GM18867 (cell line): Measurements from ENCODE around the gene DNAJB2.

Source experiments
- ATAC-seq: cut with Tn5 transposase; IDR thresholded peaks from one replicate; pipeline ENCODE4 v1.9.1; 2021; ENCODE audit warnings: mild to moderate bottlenecking, moderate library complexity; ENCODE audit not compliant: unreplicated experiment

The DNAJB2 gene

DNA sequence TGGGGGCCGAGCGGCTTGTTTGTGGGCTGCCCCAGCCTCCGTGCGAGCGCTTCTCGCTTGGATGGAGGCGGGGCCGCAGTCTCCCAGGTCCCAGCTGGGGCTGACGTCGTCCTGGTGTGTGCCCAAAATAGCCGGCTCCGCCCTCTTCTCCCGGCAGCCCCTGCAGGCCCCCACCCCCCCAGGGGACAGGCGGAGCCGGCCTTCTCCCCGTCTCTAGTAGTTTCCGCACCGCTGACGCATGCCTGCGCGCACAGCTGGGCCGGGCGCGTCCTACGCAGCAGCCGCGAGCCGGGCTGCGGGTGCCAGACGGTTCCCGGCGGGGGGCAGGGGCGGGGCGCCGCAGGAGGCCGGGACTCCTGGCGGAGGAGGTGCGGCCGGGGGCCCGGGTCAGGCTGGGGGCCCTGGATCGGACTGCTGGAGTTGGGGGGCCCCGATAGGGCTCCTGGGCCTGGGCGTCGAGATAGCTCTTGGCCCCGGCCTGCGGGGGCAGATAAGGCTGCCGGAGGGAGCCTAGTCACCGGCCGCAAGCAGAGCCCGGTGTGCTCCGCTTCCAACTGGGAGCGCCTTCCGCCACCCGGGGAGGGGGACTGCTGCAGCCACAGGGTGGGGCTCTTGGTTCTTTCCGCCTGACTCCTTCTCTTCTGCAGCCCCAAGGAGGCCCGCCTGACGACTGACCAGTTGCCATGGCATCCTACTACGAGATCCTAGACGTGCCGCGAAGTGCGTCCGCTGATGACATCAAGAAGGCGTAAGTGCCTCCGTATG lies at the start of gene DNAJB2:
Gene DNAJB2 (plus strand): TSS at position 216 of the 765 bp plus-strand sequence. CDS start 468 bp downstream, at position 684.
- peak; percentile 84 for ATAC-seq

DNA sequence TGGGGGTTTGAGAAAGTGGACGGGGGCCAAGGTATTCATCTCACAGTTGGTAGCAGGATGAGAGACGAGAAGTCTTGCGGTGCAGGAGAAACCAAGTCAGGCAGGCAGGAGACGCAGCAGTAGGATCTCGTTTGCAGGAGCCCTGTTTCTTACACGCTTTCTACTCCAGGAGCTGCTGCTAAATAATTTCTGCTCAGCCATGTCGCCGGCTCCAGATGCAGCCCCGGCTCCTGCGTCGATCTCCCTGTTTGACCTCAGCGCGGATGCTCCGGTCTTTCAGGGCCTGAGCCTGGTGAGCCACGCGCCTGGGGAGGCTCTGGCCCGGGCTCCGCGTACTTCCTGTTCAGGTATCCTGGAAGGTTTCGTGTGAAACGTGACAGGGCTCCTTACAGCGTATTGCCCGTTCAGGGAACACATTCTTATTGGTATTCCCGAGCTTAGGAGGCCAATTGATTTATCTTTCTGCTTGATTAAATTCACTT lies 49.1 kb upstream of the DNAJB2 start:
- no peak for ATAC-seq

DNA sequence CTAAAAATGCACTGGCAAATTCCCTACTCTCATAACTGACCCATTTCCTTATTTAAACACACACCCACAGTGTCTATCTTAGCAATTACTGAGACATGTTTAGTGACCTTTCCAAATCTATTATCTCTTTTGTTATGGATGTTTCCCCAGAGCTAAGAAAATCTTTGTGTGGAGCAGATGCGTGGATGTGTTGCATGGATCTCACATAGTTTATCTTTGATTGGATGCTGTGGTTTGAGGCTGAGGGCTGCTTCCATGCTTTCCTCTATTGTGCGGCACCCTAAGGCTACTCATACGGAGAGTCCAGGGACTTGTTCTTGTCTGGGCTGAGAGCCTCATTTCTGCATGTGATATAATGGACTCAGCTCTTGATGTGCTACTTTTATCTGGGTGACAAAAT lies 44.8 kb upstream of the DNAJB2 start:
- no peak for ATAC-seq

DNA sequence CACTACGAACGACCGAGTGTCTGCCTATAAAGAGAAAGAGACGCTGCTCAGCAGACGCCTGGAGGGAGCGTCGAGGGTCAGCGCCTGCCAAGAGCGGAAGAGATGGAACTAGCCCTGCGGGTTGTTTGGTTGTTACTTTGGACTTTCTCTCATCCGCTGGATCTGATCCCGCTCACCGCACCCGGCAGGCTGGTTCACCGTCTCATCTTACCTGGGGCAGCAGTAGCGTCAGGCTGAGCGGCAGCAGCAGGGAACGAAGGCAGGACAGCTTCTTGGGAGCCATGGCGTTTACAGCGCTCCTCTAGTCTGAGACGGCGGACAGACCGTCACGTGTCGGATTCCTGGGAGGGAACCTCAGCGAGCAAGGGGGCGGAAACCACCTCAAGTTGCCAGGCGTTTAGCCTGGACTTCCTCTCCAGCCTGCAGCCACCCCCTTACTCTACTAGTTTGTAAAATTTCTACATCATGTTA lies 35.8 kb upstream of the DNAJB2 start:
- no peak for ATAC-seq

DNA sequence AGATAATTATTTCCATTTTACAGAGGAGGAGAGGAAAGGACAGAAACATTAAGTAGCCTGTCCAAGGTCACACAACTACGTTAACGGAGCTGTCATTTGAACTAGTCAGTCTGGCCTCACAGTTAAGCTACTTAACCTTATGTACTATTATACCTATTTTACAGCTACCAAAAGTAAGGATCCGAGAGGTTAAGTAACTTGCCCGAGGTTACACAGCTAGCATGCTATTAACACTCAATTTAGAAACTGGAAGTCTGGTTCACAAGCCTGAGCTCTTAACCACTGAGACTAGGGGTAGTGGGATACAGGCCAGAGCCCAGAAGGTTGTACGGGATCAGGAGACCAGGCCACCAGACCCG lies 34.4 kb upstream of the DNAJB2 start:
- ATAC-seq: no peak

DNA sequence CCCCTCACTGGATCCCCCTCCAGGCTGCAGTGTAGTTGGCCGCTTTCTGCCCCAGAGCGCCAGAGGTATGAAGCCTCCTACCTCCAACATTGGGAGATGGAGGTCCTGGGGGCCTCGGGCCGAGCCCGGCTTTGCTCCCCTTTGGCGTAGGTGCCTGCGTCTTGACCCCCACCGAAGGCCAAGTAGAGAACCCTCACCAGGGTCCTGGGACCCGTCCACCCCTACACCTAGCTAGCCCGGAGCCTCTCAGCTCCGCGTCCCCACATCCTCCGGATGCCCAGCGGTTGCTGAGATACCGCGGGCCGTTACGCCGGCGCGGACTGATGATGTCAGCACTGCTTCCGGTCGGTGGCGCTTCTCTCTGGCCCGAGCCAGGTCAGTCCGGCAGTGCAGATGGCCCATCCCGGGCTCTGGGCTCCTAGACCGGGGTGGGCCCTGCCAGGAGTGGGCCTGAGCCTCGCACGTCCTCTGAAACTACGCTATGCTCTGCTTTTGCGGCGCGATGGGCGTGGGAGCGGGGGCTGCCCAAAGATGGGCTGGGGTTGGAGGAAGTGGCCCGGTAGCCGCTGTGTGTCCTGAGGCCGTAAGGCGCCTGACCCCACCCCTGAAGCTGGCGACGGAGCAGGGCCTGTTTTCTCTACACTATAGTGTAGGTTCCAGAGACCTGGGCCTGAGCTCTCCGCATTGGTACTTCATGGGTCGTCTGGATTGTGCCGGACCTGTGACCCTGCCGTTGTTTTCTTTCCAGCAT lies 33.8 kb upstream of the DNAJB2 start, which contains the start of the genes GLB1L and STK16:
Gene GLB1L (minus strand): TSS at position 297 of the 751 bp plus-strand sequence. CDS start 1,871 bp downstream, outside the sequence.
Gene STK16 (plus strand): TSS at position 332 of the 751 bp plus-strand sequence. CDS start 521 bp downstream, outside the sequence.
- ATAC-seq: peak; percentile 81

DNA sequence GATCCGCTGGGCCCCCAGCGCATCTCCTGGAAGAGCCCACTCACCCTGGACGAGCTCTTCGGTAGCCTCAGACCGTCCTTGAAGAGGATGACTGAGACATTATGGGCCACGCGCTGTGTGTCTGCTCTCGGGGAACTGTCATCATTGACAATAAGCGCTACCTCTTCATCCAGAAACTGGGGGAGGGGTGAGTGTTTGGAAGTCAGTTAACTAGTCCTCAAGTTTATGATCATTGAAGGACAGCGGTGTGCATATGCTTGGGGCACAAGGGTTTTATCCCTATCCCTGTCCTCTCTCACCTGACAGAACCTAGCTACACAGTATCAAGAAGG lies 33.3 kb upstream of the DNAJB2 start:
- ATAC-seq: no peak

DNA sequence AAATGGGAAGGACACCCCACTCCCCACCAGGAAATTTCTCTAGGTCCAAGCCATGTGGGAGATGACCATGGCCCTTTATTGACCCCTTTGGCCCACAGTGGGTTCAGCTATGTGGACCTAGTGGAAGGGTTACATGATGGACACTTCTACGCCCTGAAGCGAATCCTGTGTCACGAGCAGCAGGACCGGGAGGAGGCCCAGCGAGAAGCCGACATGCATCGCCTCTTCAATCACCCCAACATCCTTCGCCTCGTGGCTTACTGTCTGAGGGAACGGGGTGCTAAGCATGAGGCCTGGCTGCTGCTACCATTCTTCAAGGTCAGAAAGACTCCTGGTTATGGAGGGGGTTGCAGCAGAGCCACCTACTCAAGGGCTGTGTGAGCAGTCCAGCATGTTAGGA lies 32.6 kb upstream of the DNAJB2 start:
- no peak for ATAC-seq

DNA sequence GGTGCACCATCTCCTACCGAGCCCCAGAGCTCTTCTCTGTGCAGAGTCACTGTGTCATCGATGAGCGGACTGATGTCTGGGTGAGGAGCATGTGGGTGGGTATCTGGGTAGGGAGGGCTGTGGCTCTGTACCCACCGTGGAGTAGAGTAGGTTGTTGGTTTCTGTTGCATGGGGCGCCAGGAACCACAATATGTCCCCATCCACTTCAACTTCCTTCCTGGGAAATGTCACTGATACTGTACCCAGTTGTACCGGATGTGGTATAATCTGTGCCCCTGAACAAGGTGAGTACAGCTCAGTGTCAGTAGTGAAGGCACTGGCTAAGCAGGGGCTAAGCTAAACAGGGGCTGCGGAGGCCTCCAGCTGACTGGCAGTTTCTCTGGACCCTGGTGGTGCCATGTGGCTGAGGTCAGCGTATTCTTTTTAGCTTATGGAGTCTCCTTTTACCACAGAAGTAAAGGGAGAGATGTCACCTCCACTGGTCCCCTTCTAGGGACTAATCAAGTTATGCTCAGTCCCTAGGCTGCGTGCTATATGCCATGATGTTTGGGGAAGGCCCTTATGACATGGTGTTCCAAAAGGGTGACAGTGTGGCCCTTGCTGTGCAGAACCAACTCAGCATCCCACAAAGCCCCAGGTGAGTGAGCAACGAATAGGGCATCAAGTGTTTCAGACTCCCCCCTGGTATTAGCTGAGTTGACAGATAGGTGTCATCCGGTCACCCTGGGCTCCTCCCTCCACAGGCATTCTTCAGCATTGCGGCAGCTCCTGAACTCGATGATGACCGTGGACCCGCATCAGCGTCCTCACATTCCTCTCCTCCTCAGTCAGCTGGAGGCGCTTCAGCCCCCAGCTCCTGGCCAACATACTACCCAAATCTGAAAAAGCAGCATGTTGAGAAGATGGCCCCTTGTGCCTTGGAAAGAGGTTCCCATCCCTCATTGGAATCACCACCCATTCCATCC lies 31.2 kb upstream of the DNAJB2 start:
- no peak for ATAC-seq

DNA sequence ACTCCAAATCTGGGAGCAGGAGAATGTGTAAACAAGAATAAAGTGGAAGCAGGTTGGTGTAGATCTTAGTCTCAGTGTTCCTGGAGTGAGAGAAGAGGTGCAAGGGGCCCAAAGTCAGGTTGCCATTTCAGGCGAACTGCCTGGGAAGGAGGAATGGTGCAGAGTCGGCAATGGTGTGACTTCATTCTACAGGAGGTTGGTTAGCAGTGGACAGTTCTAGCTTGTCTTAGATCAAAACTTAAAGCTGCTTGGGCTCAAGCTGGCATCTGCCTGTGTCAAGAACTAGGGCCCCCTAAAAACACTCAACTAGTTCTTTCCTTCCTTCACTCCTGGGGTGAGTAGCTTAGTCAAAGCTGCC lies 30.3 kb upstream of the DNAJB2 start:
- ATAC-seq: no peak

DNA sequence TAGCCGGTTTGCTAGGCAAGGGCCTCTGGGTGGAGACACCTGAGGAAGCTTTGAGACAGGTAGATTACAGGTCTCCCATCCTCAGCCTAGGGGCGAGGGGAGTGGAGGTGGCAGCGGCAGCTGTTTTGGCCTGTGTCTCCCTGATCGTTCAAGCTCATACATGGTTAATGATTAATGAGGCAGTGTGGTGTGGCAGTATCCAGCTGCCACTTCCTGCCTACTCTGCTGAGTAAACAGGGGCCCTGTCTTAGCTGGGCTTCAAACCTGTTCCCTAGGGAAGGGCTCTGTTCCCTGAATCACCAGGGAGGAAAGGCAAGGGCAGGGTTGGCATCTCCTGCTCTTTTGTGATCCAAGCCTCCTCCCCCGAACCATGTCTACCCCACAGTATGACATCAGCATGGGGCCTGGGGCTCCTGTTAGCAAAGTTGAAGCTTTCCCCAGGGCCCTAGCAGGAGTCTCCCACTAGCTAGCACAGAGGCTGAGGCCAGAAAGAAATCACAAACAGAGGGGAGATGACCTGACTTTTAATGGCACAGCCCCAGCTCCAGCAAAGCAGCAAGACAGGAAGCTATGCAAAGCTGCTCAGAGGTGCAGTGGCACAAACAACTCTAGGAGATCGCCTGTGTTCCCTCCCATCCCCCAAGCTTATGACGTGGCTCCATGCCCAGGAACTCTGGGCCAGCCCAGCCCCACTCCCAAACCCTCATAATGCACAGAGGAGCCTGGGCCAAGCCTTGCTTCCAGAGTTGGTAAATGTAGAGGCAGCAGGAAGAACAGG lies 29.8 kb upstream of the DNAJB2 start:
- peak; percentile 35 for ATAC-seq

DNA sequence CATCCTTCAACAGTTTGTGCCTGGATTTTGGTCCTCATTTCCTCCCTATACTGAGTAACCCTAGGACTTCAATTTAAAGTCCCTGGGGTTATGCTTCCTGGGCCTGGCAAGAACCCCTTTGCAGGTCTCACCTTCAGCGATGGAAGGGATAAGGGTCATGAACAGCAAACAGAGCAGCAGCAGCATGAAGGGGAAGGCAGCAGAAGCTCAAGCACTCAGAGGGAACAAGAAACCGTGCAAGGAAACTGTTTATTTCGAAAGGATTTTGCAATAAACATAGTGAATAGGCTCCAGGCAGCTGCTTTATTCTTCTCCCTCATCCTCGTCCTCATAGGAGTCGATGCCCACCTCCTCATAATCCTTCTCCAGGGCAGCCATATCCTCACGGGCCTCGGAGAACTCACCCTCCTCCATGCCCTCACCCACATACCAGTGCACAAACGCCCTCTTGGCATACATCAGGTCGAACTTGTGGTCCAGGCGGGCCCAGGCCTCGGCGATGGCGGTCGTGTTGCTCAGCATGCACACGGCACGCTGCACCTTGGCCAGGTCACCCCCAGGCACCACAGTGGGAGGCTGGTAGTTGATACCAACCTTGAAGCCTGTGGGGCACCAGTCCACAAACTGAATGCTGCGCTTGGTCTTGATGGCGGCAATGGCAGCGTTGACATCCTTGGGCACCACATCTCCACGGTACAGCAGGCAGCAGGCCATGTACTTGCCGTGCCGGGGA lies 29.0 kb upstream of the DNAJB2 start:
- ATAC-seq: no peak

DNA sequence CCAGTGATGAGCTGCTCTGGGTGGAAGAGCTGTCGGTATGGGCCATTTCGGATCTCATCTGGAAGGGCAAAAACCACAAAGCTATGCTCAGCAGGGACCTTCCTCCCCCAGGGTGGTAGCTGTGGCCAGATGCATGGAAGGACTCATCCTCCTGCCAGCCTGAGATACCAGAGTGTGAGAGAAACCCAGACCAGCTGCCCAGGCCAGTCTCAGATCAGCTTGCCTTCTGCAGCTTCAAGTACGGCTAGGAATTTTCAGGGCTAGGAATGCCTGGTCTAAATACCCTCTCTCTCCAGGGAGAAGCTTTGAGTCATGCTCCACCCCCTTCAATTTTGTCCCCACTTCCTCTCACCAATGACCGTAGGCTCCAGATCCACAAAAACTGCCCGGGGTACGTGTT lies 27.5 kb upstream of the DNAJB2 start:
- no peak for ATAC-seq

DNA sequence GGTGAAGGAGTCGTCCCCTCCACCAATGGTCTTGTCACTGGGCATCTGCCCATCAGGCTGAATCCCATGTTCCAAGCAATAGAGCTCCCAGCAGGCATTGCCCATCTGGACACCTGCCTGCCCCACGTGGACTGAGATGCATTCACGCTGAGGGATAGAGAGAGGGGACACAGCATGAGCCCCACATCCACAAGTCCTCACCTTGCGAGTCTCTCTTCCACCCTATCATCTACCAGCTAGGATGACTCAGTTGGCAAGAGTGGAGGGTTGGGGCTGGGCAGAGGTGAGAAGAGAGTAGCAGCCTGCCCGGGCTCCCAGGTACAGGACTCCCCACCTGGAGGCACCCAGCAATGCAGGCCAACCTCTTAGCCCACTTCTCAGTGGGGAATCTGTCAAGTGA lies 27.1 kb upstream of the DNAJB2 start:
- no peak for ATAC-seq

DNA sequence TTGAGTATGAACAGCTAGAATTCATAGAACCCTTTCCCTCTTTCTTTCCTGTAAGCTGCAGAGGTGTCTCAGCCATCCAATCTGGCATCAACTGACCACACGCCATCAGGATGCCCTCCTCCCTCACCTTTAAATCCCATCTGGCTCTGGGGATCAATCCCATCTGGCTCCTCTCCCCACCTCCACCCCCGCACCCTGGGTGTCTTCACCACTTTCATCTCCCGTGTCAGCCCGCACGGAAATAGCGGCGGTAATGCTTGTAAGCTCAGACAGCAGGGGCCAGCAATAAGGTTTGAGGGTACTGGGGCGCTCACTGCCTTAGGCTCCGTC lies 26.6 kb upstream of the DNAJB2 start:
- ATAC-seq: no peak

DNA sequence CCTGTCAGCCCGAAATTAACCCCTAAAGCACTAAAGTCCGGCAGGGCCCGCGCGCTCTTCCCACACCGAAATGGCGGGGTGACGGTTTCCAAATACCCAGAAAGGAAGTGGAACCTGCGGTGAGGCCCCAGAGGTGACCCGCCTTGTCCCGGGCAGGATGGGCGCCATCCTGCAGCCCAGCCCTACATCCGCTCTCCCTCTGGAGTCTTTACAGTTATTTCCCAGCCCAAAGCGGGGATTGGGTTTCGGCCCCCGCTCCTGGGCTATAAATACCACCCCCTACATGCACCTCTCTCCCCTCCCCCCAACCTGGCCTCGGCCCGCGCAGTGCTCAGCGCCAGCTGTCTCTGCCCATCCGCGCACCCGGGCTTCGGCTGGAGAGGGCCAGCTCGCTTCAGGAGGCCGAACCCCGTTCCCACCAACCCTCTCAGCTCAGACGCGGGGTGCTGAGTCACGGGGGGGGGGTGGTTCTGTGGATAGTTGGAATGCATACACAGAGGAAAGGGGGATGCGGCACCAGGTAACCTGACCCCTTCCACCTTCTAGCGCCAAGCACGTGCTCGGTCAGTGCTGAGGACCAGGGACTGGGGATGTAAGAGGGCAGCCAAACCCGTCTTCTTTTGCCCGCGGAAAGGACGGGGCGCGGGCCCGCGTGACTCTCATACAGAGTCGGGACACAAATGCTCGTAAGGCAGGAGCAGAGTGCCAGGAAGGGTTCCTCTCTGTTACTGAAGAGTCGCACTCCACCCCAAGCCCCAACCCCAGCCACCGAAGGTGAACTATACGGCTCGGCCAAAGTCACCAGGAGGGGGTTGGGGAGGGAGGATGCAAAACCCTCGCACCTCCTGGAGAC lies 26.0 kb upstream of the DNAJB2 start, which contains the start of gene TUBA4B:
Gene TUBA4B (plus strand): TSS at position 344 of the 853 bp plus-strand sequence. CDS start 165 bp downstream, at position 509.
- ATAC-seq: no peak

DNA sequence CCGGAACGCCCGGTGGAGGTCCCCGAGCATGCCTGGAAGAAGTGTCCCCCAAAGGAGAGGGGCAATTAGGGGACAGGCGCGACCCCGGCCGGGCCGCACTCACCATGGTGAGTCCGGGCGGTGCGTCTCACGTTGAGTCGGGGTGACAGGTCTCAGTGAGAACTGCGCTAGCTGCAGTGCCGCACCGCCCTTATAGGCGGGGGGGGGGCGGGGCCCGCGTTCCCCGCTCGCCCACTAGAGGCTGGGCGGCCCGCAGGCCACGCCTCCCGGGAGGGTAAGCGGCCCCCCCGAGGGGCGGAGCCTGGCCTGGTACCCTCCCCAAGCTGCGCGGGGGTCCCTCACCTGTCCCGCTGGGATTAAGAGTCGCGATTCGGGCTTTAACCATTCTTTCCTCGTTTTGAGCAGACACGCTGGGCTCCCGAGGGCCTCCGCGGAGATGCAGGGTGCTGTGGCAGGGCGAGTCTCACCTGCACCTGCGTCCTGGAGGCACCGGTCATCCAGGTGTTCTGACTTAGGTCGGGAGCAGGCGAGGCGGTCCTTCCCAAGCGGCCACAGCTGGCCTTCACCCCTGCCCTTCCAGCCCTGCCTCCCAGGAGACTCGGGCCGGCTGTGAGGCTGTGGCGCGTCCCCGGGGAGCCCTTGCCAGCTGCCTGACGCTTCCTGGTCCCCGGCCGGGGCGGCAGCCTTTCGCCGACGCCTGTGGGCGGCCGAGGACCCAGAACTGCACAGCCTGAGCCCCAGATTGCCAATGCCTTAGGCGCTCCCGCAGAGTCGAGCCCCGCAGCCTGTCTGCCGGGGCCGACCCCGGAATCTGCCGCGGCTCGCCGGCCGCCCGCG lies 25.2 kb upstream of the DNAJB2 start, which contains the start of gene TUBA4A:
Gene TUBA4A (minus strand): TSS at position 166 of the 837 bp plus-strand sequence. CDS start 60 bp downstream, at position 106.
- peak; percentile 48 for ATAC-seq
